BJ (cell line): Measurements from ENCODE around the gene ZNF248. TPM values are rescaled to one million over a fixed set of nuclear protein-coding genes. Genes with fewer than 3 reads are reported as not detected.

Source experiments
- CTCF ChIA-PET: fragments of 350-600 bp; formaldehyde crosslinking; extraction: SDS; loops from one replicate; lab custom pipeline; 2021; ENCODE audit warnings: antibody characterized with exemption, inconsistent platforms; lab: Yijun Ruan, JAX
- POLR2A ChIA-PET: fragments of 300-600 bp; sonication (Branson Sonifier 250); formaldehyde crosslinking; extraction: SDS; loops from one replicate; lab custom pipeline; 2021; ENCODE audit warnings: antibody characterized with exemption; lab: Charles Lee
- DNase-seq: peaks from one replicate; pipeline ENCODE4 v3.0.0-alpha.2; 2011; ENCODE audit warnings: low read depth
- H3K27me3 ChIP-seq: 2 replicates; pipeline ENCODE4 v1.6.0; 2011; ENCODE audit warnings: low read length; ENCODE audit not compliant: control insufficient read depth, insufficient read depth
- H3K36me3 ChIP-seq: 2 replicates; pipeline ENCODE4 v1.5.1; 2011; ENCODE audit warnings: low read length; ENCODE audit not compliant: control insufficient read depth, insufficient read depth
- H3K4me3 ChIP-seq: 2 replicates; pipeline ENCODE4 v1.5.1; 2011; ENCODE audit warnings: low read depth, mild to moderate bottlenecking, control low read depth, low read length
- CTCF ChIP-seq: IDR thresholded peaks from 2 replicates; pipeline ENCODE4 v1.5.1; 2011; ENCODE audit warnings: low read depth, mild to moderate bottlenecking, control low read depth, inconsistent platforms, low read length, moderate library complexity; ENCODE audit not compliant: insufficient read depth
- polyA minus RNA-seq: library from RNA; depleted of rRNA, polyadenylated mRNA; stranded (reverse); fragments of >200 nt; gene quantifications from 2 replicates; pipeline ENCODE4 v1.2.3, GENCODE V29; 2011; rRNA and poly(A)+ RNA removed
- polyA plus RNA-seq: library from polyadenylated mRNA; depleted of rRNA; stranded (reverse); fragments of >200 nt; gene quantifications from 2 replicates; pipeline ENCODE4 v1.2.3, GENCODE V29; 2011; rRNA removed

The ZNF248 gene
- polyA plus RNA-seq (3.4 and 5.8 TPM in 2 replicates), polyA minus RNA-seq (3.2 and 3.9 TPM in 2 replicates)

DNA sequence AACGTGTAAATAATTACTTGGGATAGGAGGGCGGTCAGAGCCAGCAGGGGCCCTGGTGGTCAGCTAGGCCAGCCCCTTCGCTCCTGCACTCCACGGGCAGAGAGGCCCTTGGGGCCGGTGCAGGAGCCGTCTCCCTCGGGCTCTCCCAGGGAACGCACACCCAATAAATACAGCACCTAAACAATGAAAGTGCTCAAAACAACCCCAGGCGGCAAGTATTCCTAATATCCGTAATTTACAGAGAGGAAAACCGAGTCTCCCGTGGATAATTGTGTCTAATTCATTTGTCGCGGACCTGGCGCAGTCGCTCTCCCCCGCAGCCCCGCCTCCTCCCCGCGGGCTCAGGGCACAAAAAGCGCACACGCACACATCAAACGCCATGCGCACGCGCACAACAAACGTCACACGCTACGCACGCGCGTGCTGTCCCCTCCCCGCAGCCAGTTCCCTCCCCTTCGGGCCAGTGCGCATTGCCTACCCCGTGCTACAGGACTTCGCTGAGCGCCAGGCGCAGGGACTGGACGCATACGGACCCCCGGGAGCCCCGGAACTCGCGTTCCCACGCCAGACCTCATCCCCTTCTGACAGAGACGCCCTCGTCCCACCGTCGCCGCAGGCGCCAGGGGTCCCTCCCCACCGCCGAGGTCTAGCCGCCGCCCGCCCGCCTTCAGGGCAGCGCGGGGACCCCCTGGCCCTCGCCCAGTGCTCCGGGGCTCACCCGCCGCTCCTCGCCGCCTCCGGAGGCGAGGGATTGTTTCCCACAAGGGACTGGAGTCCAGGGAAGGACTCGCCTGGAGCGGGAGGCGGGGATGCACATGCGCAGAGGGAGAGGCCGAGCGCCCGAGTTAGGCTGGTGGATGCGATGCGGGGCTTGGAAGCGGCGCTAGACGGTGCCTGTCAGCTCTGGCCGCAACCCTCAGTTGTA lies at the start of gene ZNF248:
TSS of gene ZNF248 (minus strand) at position 324 of the 925 bp plus-strand sequence. CDS start 1,300 bp downstream, outside the sequence.
- TF ChIP-seq CTCF = no peak
- Histone ChIP-seq H3K36me3 (no peaks in the 10 kb centered on the region), H3K27me3 (no peaks in the 10 kb centered on the region), H3K4me3 (peak within 1 kb of the TSS; percentile 73)
- peak; percentile 78 for DNase-seq
- ChIA-PET CTCF (no interaction called here), POLR2A (no interaction called here)

- no peak for TF ChIP-seq CTCF
- Histone ChIP-seq H3K36me3 (no peaks in the 10 kb centered on the region), H3K27me3 (no peaks in the 10 kb centered on the region), H3K4me3 (no peak overlapping the region)
- POLR2A ChIA-PET = no interaction called here
- CTCF ChIA-PET = no interaction called here
- no peak for DNase-seq
Measured at GRCh38 chr10:37906382-37906781, 49.0 kb upstream of the ZNF248 start.

DNA sequence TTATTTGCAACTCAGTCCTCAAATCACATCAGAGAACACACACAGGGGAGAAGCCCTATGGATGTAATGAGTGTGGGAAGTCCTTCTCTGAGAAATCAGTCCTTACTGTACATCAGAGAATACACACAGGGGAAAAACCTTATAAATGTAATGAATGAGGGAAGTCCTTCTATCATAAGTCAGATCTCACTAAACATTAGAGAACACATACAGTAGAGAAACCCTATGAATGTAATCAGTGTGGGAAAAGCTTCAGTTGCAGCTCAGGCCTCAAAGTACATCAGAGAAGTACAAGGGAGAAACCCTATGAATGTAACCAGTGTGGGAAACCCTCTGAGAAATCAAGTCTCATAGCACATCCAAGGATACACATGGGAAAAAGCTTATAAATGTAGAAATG lies 39.0 kb upstream of the ZNF248 start:
- H3K27me3 ChIP-seq = no peaks in the 10 kb centered on the region
- no peak for DNase-seq
- H3K4me3 ChIP-seq = no peak overlapping the region
- H3K36me3 ChIP-seq = no peaks in the 10 kb centered on the region
- ChIA-PET CTCF (no interaction called here), POLR2A (no interaction called here)
- no peak for TF ChIP-seq CTCF

- CTCF ChIA-PET = no interaction called here
- no peak overlapping the region for H3K4me3 ChIP-seq
- no peaks in the 10 kb centered on the region for H3K36me3 ChIP-seq
- POLR2A ChIA-PET = no interaction called here
- no peaks in the 10 kb centered on the region for H3K27me3 ChIP-seq
- no peak for DNase-seq
- no peak for TF ChIP-seq CTCF
Measured at GRCh38 chr10:37895674-37896073, 38.3 kb upstream of the ZNF248 start.

GRCh38 chr10:37885850-37886249 lies 28.4 kb upstream of the ZNF248 start:
- Histone ChIP-seq H3K27me3 (no peaks in the 10 kb centered on the region), H3K4me3 (no peak overlapping the region), H3K36me3 (no peaks in the 10 kb centered on the region)
- no peak for TF ChIP-seq CTCF
- ChIA-PET CTCF (interaction anchor here (1.2 kb wide), 1 partner anchor 8 kb away, joined by 3 read pairs; no protein-coding TSS in a partner anchor), POLR2A (no interaction called here)
- no peak for DNase-seq
